Mesothelial cell of epicardium (in vitro differentiated cells): ENCODE results near the gene PNPLA1. TPM values are rescaled to one million over a fixed set of nuclear protein-coding genes. Genes with fewer than 3 reads are reported as not detected.

Source experiments
- DNase-seq, 2 experiments: peaks; one replicate each; pipeline ENCODE4 v3.0.0; 2021; ENCODE audit warnings: low spot score in 2 of 2; ENCODE audit not compliant: unreplicated experiment in 2 of 2
- H3K27ac Mint-ChIP-seq: 2 replicates; pipeline ENCODE4 v1.8.0; 2021; ENCODE audit warnings: mixed read lengths
- H3K27me3 Mint-ChIP-seq: 2 replicates; pipeline ENCODE4 v1.8.0; 2021; ENCODE audit warnings: low read depth, mixed read lengths
- H3K36me3 Mint-ChIP-seq: 2 replicates; pipeline ENCODE4 v1.8.0; 2021; ENCODE audit warnings: mixed read lengths
- H3K4me1 Mint-ChIP-seq: 2 replicates; pipeline ENCODE4 v1.8.0; 2021; ENCODE audit warnings: mixed read lengths
- H3K4me3 Mint-ChIP-seq: 2 replicates; pipeline ENCODE4 v1.8.0; 2021; ENCODE audit warnings: mild to moderate bottlenecking, moderate library complexity, mixed read lengths
- H3K9me3 Mint-ChIP-seq: 2 replicates; pipeline ENCODE4 v1.8.0; 2021; ENCODE audit warnings: mixed read lengths
- total RNA-seq: library from RNA; stranded (reverse); gene quantifications from 3 replicates; pipeline ENCODE4 v1.2.1, GENCODE V29; 2021
- TF ChIP-seq, protein P1 (sequence below): fragments of 200-600 bp; sonication (generic); IDR thresholded peaks from one replicate; pipeline ENCODE4 v1.5.0; 2021; ENCODE audit warnings: antibody characterized with exemption; ENCODE audit not compliant: unreplicated experiment

PNPLA1 gene
- total RNA-seq, 1 donor from 2014 or later = not detected

GRCh38 chr6:36305885-36306284 lies 36.0 kb downstream of the PNPLA1 start:
- no peak for DNase-seq
- H3K36me3 Mint-ChIP-seq = no peaks in the 10 kb centered on the region
- no peak overlapping the region for H3K4me3 Mint-ChIP-seq

DNA sequence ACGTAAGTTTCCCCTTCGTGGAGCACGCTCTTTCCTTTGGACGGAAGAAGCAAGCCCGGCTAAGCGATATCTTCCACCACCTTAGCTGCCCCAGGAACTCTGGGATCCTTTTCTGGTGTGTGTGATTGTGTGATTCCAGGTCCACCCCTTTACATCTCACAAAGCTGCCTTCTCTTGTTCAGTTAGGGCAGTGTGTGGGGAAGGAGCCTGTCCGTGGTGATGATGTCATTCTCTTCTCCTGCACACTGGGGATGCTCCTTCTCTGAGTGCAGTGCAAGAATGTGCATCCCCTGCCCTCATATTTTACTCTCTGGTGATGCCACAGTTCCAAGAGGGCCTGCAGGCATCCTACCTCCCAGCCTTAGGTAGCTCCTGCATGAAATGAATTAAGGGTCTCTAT lies 36.5 kb downstream of the PNPLA1 start:
- Mint-ChIP-seq H3K27me3 (no peaks in the 10 kb centered on the region), H3K9me3 (no peaks in the 10 kb centered on the region), H3K4me1 (no peaks in the 10 kb centered on the region), H3K4me3 (no peak overlapping the region), H3K36me3 (no peaks in the 10 kb centered on the region), H3K27ac (no peak overlapping the region)
- TF ChIP-seq, protein P1, sequence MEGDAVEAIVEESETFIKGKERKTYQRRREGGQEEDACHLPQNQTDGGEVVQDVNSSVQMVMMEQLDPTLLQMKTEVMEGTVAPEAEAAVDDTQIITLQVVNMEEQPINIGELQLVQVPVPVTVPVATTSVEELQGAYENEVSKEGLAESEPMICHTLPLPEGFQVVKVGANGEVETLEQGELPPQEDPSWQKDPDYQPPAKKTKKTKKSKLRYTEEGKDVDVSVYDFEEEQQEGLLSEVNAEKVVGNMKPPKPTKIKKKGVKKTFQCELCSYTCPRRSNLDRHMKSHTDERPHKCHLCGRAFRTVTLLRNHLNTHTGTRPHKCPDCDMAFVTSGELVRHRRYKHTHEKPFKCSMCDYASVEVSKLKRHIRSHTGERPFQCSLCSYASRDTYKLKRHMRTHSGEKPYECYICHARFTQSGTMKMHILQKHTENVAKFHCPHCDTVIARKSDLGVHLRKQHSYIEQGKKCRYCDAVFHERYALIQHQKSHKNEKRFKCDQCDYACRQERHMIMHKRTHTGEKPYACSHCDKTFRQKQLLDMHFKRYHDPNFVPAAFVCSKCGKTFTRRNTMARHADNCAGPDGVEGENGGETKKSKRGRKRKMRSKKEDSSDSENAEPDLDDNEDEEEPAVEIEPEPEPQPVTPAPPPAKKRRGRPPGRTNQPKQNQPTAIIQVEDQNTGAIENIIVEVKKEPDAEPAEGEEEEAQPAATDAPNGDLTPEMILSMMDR = no peak
- DNase-seq = no peak

More at GRCh38 chr6:36305885-36306284, 36.0 kb downstream of the PNPLA1 start:
- TF ChIP-seq, protein P1 = no peak
- Mint-ChIP-seq H3K9me3 (no peaks in the 10 kb centered on the region), H3K4me1 (no peaks in the 10 kb centered on the region), H3K27me3 (no peaks in the 10 kb centered on the region), H3K27ac (no peak overlapping the region)

- Mint-ChIP-seq H3K27me3 (no peaks in the 10 kb centered on the region), H3K4me3 (no peak overlapping the region), H3K9me3 (no peaks in the 10 kb centered on the region), H3K27ac (no peak overlapping the region), H3K36me3 (no peaks in the 10 kb centered on the region), H3K4me1 (no peaks in the 10 kb centered on the region)
- DNase-seq = no peak
- TF ChIP-seq, protein P1 = no peak
These were observed 38.7 kb downstream of the PNPLA1 start for GRCh38 chr6:36308514-36308913.

GRCh38 chr6:36309203-36309602 lies 39.3 kb downstream of the PNPLA1 start:
- no peak overlapping the region for H3K27ac Mint-ChIP-seq
- H3K4me3 Mint-ChIP-seq = no peak overlapping the region
- no peaks in the 10 kb centered on the region for H3K27me3 Mint-ChIP-seq
- H3K4me1 Mint-ChIP-seq = peaks cover 5% of the 10 kb centered on the region
- no peak for DNase-seq
- TF ChIP-seq, protein P1 = no peak
- H3K36me3 Mint-ChIP-seq = no peaks in the 10 kb centered on the region
- no peaks in the 10 kb centered on the region for H3K9me3 Mint-ChIP-seq

GRCh38 chr6:36309900-36310299 lies 40.0 kb downstream of the PNPLA1 start:
- no peak overlapping the region for H3K27ac Mint-ChIP-seq
- TF ChIP-seq, protein P1 = no peak
- H3K4me3 Mint-ChIP-seq = no peak overlapping the region
- no peaks in the 10 kb centered on the region for H3K27me3 Mint-ChIP-seq
- no peaks in the 10 kb centered on the region for H3K9me3 Mint-ChIP-seq
- no peak for DNase-seq
- peaks cover 7% of the 10 kb centered on the region for H3K4me1 Mint-ChIP-seq
- H3K36me3 Mint-ChIP-seq = no peaks in the 10 kb centered on the region
